GM18519 (cell line): ENCODE measurements around the gene JAKMIP2.
"Not testable (repeated sequence)": the region's sequence is repeated elsewhere in the genome, so short reads cannot be mapped to it uniquely, and the experiment has no call there.

Source experiments
- ATAC-seq: cut with Tn5 transposase; IDR thresholded peaks from one replicate; pipeline ENCODE4 v1.9.1; 2021; ENCODE audit warnings: mild to moderate bottlenecking, moderate library complexity; ENCODE audit not compliant: unreplicated experiment, low FRiP score

The JAKMIP2 gene

GRCh38 chr5:147750065-147750464, 32.5 kb downstream of the JAKMIP2 start:
- no peak for ATAC-seq

DNA sequence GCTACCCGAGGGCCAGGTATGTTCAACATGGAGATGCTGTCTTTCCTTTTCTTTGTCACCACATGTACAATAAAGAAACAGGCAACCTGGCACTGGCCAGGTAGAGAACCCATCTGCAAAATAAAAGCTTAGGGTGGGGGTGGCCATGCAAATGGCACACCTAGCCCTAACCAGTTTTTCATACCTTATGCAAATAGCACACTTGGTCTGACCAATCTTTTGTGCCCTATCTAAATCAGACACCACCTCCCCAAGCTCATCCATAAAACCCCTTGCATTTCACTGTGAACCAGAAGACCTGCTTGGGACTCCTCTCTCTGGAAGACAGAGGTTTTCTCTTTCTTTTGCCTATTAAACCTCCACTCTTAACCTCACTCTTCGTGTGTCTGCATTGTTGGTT, 33.9 kb downstream of the JAKMIP2 start:
- no peak for ATAC-seq

- no peak for ATAC-seq
These were observed 35.5 kb downstream of the JAKMIP2 start for GRCh38 chr5:147746986-147747385.

DNA sequence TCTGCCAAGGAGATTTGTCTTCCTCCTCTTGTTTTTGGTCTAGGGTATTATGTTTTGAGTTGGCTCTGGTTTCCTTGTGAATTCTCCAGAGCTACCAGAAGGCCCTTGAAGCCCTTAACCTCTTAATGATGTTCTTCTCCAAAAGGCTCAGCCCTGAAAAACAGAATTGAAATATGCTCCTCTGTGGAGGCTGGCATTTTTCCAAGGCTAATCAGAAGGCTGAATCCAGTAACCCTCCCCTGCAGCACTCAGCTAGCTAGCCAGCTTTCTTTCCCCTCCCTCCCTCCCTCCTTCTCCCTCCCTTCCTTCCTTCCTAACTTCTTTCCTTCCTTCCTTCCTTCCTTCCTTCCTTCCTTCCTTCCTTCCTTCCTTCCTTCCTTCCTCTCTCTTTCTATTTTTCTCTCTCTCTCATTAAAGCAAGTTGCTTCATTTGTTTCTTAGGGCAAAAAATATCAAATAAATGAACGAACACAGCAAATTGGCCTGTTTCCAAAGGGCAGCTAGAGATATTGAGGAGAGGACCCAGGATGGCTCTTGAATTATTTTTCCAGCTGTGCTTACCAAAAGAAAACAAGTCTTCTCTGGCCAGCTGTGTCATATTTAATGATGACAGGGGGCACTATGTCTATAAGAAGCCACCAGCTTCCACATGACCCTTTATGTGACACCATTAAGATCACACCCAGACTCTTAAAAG, 38.7 kb downstream of the JAKMIP2 start:
- ATAC-seq = no peak

DNA sequence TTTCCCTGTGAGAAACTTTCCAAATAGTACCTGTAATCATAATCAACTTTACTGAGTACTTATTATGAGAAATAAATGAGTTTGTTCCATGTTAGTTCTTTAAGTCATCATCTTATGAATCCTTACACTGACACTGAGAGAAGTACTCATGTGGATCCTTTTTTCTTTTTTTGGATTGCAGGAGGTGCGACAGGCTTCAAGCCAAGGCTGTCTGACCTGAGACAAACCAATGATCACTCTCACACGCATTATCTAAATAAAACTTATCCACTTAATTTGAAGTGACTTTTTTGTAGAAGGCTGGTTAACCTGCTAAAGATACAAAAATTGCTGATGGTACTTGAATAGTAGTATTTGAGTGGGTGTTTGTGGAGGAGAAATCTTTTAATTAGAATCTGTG, 39.5 kb downstream of the JAKMIP2 start:
- no peak for ATAC-seq

DNA sequence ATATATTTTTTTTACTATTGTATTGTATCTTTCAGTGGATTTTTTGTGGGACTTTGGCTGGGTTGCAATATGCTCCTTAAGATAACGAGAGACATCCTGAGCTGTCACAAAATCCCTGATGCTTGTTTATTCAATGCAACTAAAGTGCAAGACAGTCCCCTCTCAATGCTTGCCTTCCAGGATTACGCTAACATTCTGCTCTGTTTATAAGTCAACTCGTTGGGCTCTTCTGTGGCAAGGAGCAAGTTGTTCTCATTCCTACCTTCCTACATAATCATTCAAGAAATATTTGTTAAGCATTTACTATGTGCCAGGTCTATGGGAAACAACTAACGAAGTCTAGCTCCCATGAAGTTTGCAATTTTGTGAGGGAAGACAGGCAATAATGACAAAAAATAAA, 40.4 kb downstream of the JAKMIP2 start:
- ATAC-seq = no peak

DNA sequence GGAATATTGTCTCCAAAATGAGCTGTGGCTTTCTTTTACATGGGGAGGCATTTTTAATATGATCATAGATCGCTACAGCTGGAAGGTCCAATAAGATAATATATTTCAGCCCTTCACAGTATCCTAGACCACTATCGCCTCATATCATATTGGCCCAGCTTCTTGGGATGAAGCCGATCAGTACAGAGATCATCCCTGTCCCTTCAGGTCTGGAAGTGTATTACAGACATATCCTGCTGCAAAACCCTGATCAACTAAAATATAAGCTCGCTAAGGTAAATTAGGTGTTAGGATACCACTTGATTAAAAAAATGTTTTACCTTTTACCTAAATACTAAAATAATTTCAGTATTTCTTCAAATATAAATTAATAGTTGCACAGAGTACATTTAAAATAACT, 41.7 kb downstream of the JAKMIP2 start:
- ATAC-seq = no peak

- no peak for ATAC-seq
These were observed 44.6 kb downstream of the JAKMIP2 start for GRCh38 chr5:147737921-147738320.

DNA sequence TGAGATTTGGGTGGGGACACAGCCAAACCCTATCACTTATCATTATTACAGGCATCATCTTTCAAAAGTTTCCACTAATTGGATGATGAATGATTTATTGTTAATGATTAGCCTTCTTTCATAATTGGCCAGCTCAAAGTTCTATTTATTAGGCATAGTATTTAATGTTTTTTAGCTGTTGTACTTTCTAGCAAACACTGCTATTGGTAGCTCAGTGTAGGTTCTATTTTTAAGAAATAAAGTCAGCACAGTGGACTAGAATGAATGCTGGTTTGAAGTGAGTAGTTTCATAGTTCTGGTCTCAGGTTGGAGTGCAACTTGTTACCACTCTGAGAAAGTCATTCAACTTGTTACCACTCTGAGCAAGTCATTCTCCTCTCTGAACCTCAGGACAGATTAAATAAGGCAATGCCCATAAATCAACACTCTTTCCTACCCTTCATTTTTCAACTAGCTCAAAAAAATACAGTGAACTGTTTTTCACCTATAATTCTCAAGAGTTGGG, 46.9 kb downstream of the JAKMIP2 start:
- no peak for ATAC-seq

DNA sequence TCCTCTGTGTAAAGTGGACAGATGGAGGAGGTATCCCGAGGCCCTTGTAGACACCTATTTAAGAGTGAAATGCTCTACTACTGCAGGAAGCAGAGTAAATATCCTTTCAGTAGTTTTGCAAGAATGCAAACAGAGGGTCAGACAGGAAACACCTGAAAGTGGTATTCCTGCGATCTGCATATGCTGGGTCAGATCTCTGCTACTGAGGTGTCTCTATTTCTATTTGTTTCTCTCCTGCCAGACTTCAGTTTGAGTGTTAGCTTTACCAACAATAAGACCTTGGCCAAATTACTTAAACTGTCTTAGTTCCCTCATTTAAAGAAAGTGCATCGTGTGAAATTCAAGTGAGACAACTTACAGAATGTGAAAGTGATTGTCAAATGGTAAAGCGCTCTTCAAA, 47.6 kb downstream of the JAKMIP2 start:
- no peak for ATAC-seq

DNA sequence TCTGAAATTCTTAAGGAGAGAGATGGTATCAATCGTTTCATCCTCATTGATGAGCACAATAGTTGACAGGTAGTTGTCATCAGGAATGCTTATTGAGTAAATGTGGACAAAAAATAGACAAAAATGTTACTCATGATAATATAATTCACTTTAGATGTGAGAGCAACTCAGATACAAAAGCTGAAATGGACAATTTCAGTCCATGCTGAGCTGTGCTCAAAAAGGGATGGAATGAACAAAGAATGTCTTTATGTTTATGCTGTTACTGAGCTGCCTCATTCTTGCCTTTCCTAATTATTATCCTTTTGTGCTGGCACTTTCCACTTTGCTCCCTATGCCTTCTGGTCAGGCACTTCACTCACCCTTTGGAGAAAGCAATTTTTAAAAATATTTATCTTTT, 49.5 kb downstream of the JAKMIP2 start:
- no peak for ATAC-seq

GRCh38 chr5:147732291-147732883, 50.1 kb downstream of the JAKMIP2 start:
- ATAC-seq = no peak

- no peak for ATAC-seq
These were observed 50.9 kb downstream of the JAKMIP2 start for GRCh38 chr5:147731431-147732290.

GRCh38 chr5:147727200-147727599, 55.3 kb downstream of the JAKMIP2 start:
- ATAC-seq = no peak

DNA sequence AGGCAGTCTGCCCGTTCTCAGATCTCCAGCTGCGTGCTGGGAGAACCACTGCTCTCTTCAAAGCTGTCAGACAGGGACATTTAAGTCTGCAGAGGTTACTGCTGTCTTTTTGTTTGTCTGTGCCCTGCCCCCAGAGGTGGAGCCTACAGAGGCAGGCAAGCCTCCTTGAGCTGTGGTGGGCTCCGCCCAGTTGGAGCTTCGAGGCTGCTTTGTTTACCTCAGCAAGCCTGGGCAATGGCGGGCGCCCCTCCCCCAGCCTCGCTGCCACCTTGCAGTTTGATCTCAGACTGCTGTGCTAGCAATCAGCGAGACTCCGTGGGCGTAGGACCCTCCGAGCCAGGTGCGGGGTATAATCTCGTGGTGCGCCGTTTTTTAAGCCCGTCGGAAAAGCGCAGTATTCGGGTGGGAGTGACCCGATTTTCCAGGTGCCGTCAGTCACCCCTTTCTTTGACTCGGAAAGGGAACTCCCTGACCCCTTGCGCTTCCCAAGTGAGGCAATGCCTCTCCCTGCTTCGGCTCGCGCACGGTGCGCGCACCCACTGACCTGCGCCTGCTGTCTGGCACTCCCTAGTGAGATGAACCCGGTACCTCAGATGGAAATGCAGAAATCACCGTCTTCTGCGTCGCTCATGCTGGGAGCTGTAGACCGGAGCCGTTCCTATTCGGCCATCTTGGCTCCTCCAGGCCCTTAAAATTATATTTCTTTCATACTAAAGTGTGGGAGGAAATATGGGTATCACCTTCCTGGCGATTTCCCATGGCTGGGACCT, 61.2 kb downstream of the JAKMIP2 start:
- ATAC-seq = not testable (repeated sequence)

- no peak for ATAC-seq
These were observed 68.8 kb downstream of the JAKMIP2 start for GRCh38 chr5:147713550-147714295.

DNA sequence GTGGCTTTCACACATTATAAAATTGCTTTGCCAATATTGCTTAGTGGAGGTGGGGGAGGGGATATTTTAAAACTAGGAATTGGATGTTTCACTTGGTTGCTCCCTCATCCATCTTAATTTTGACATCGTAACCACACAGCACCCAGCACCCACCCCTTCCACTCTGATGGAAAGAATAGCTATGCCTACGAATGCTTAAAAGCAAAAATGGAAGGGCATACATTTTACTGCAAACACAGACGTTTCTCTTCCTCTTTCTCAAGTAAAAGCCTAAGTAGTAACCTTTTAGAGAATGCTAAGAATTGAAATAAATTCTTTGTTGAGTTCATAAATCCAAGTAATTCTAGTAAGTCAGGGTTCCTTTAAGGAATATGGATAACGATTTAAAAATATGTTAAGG, 69.9 kb downstream of the JAKMIP2 start:
- no peak for ATAC-seq

DNA sequence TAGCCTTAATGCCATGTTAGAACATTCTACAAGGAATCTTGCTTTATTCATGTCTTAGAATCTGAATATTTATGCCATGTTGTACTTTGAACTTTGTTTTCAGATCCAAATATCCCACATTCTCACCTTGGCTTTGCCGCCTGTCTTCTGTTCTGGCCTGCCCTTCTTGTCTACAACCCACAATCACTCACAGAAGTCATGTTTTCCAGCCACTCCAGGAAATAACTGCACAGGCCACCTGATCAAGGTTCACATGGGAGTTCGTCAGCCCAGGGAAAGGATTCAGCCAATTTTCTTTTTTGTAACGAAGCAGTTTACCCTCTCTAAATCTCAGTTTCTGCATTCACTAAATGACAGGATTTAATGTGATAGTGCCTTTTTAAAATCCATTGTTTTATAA, 70.5 kb downstream of the JAKMIP2 start:
- no peak for ATAC-seq

- ATAC-seq = no peak
These were observed 71.5 kb downstream of the JAKMIP2 start for GRCh38 chr5:147711019-147711418.

DNA sequence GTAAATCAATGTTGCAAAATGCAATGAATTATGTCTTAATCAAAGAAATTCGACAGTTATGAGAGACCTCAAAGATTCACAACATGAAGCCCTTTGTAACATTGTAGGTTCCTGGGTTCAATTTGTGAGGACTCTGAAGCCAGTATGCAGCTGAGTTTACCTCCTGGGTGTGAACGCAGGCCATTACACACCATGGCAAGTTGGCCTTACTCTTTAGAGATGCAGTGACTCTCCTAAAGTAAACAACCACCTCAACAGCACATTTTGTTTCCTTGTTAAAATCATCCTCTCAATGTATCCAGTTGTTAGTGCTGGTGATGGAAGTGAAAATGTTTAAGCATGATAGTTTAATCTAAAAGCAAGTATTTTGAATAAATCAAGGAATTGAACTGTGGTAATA, 73.8 kb downstream of the JAKMIP2 start:
- ATAC-seq = no peak
